SK-N-SH (cell line): ENCODE measurements around the gene HSPA12A. TPM values are rescaled to one million over a fixed set of nuclear protein-coding genes. Genes with fewer than 3 reads are reported as not detected.

Experiments
- CTCF ChIA-PET: fragments of 300-600, 350-600 bp; formaldehyde crosslinking; extraction: SDS; loops from one replicate; lab custom pipeline; 2021; lab: Yijun Ruan, JAX
- POLR2A ChIA-PET: fragments of 350-600 bp; sonication (Branson Sonifier 250); formaldehyde crosslinking; extraction: SDS; loops from one replicate; lab custom pipeline; 2020; ENCODE audit warnings: antibody characterized with exemption, inconsistent platforms; lab: Yijun Ruan, JAX
- DNase-seq: peaks from one replicate; pipeline ENCODE4 v3.0.0; 2012
- H2AFZ ChIP-seq: fragments of 200-600 bp; sonication (generic); 2 replicates; pipeline ENCODE4 v1.8.1; 2016; ENCODE audit warnings: antibody characterized with exemption, mild to moderate bottlenecking, low read depth
- H3F3A ChIP-seq: fragments of 200-600 bp; sonication (generic); replicated peaks from 2 replicates; pipeline ENCODE3; 2016; ENCODE audit warnings: antibody characterized with exemption, mild to moderate bottlenecking; ENCODE audit not compliant: insufficient read depth
- H3K27ac ChIP-seq, 2 experiments: fragments of 200-500 bp in 1 of 2; fragments of 200-600 bp in 1 of 2; sonication (Bioruptor generic) in 1 of 2; sonication (generic), shearing (Covaris generic) in 1 of 2; 2 replicates each; pipeline versions ENCODE4 v1.5.1 to v1.6.1; 2014 to 2016; ENCODE audit warnings: low read depth in 2 of 2, inconsistent platforms in 1 of 2, low read length in 1 of 2, mild to moderate bottlenecking in 1 of 2, mixed read lengths in 1 of 2
- H3K27me3 ChIP-seq: fragments of 200-600 bp; sonication (generic), shearing (Covaris generic); 2 replicates; pipeline ENCODE4 v1.6.1; 2016; ENCODE audit warnings: mixed run types; ENCODE audit not compliant: insufficient read depth
- H3K36me3 ChIP-seq, 2 experiments: fragments of 200-500 bp in 1 of 2; fragments of 200-600 bp in 1 of 2; sonication (Bioruptor generic) in 1 of 2; sonication (generic) in 1 of 2; replicated peaks in 1 of 2; 2 replicates each; pipeline versions ENCODE3 to v1.5.1; 2014 to 2016; ENCODE audit warnings: low read length in 1 of 2, mild to moderate bottlenecking in 1 of 2; ENCODE audit not compliant: insufficient read depth in 2 of 2, control insufficient read depth in 1 of 2
- H3K4me1 ChIP-seq, 2 experiments: fragments of 200-500 bp in 1 of 2; fragments of 200-600 bp in 1 of 2; sonication (Bioruptor generic) in 1 of 2; sonication (generic), shearing (Covaris generic) in 1 of 2; 2 replicates each; pipeline versions ENCODE4 v1.5.1 to v1.6.1; 2014 to 2016; ENCODE audit warnings: low read depth in 1 of 2, low read length in 1 of 2, mixed run types in 1 of 2; ENCODE audit not compliant: insufficient read depth in 2 of 2, control insufficient read depth in 1 of 2
- H3K4me2 ChIP-seq: fragments of 200-600 bp; sonication (generic), shearing (Covaris generic); 2 replicates; pipeline ENCODE4 v1.6.1; 2017; ENCODE audit warnings: mixed run types
- H3K4me3 ChIP-seq, 2 experiments: fragments of 200-500 bp in 1 of 2; fragments of 200-600 bp in 1 of 2; sonication (Bioruptor generic) in 1 of 2; sonication (generic), shearing (Covaris generic) in 1 of 2; 2 replicates each; pipeline versions ENCODE4 v1.5.1 to v1.8.1; 2014 to 2016; ENCODE audit warnings: low read depth in 2 of 2, inconsistent platforms in 1 of 2, low read length in 1 of 2, mild to moderate bottlenecking in 1 of 2, mixed read lengths in 1 of 2, moderate library complexity in 1 of 2
- H3K79me2 ChIP-seq: fragments of 200-600 bp; sonication (generic); 2 replicates; pipeline ENCODE4 v1.8.1; 2017; ENCODE audit warnings: mild to moderate bottlenecking; ENCODE audit not compliant: insufficient read depth
- H3K9ac ChIP-seq: fragments of 200-600 bp; sonication (generic); 2 replicates; pipeline ENCODE4 v1.6.1; 2017; ENCODE audit warnings: mixed run types
- H3K9me2 ChIP-seq: fragments of 200-600 bp; sonication (generic); 2 replicates; pipeline ENCODE4 v1.6.1; 2017; ENCODE audit warnings: mixed run types
- H3K9me3 ChIP-seq: fragments of 200-600 bp; sonication (generic); 2 replicates; pipeline ENCODE4 v1.6.1; 2017; ENCODE audit warnings: mixed run types, mild to moderate bottlenecking, moderate library complexity
- H4K20me1 ChIP-seq: fragments of 200-600 bp; sonication (generic); 2 replicates; pipeline ENCODE4 v1.6.1; 2017; ENCODE audit warnings: mild to moderate bottlenecking, mixed run types; ENCODE audit not compliant: insufficient read depth
- CHD2 ChIP-seq: fragments of 150-350 bp; IDR thresholded peaks from 2 replicates; pipeline ENCODE4 v1.6.1; 2018; ENCODE audit warnings: low read length; ENCODE audit not compliant: partially characterized antibody
- ELF1 ChIP-seq: IDR thresholded peaks from 2 replicates; pipeline ENCODE4 v1.4.0; 2012
- EP300 ChIP-seq, 2 experiments: IDR thresholded peaks; 2 replicates each; pipeline versions ENCODE4 v1.4.0 to v1.6.1; 2012; ENCODE audit warnings: borderline replicate concordance in 1 of 2, low read depth in 1 of 2, low read length in 1 of 2
- EZH2phosphoT487 ChIP-seq: fragments of 200-600 bp; sonication (generic); IDR thresholded peaks from 2 replicates; pipeline ENCODE4 v1.6.1; 2017; ENCODE audit warnings: low read depth, mixed run types, mild to moderate bottlenecking, antibody characterized with exemption, moderate library complexity, borderline replicate concordance
- FOSL2 ChIP-seq: IDR thresholded peaks from 2 replicates; pipeline ENCODE4 v1.4.0; 2012; ENCODE audit warnings: low read depth, mild to moderate bottlenecking, moderate library complexity, borderline replicate concordance
- FOXM1 ChIP-seq: IDR thresholded peaks from 2 replicates; pipeline ENCODE4 v1.4.0; 2012; ENCODE audit warnings: low read depth, mild to moderate bottlenecking
- MEF2A ChIP-seq: IDR thresholded peaks from 2 replicates; pipeline ENCODE4 v1.4.0; 2012; ENCODE audit warnings: low read depth, borderline replicate concordance
- POLR2AphosphoS5 ChIP-seq: IDR thresholded peaks from 2 replicates; pipeline ENCODE4 v1.6.1; 2012; ENCODE audit warnings: low read depth, low read length
- RFX5 ChIP-seq: IDR thresholded peaks from 2 replicates; pipeline ENCODE4 v1.6.1; 2012; ENCODE audit warnings: mild to moderate bottlenecking, improper control_type of control experiment, low read length
- SIN3A ChIP-seq: IDR thresholded peaks from 2 replicates; pipeline ENCODE4 v1.6.1; 2012; ENCODE audit warnings: low read depth, mild to moderate bottlenecking, low read length, moderate library complexity, borderline replicate concordance
- TAF1 ChIP-seq: IDR thresholded peaks from 2 replicates; pipeline ENCODE4 v1.6.1; 2012; ENCODE audit warnings: low read depth, mild to moderate bottlenecking, low read length, moderate library complexity, borderline replicate concordance
- TEAD4 ChIP-seq: IDR thresholded peaks from 2 replicates; pipeline ENCODE4 v1.4.0; 2012; ENCODE audit warnings: mild to moderate bottlenecking, borderline replicate concordance; ENCODE audit not compliant: insufficient read depth
- USF1 ChIP-seq: IDR thresholded peaks from 2 replicates; pipeline ENCODE4 v1.4.0; 2012; ENCODE audit warnings: low read depth, borderline replicate concordance
- USF2 ChIP-seq: fragments of 150-350 bp; IDR thresholded peaks from 2 replicates; pipeline ENCODE4 v1.6.1; 2017; ENCODE audit warnings: antibody characterized with exemption, low read length, low read depth, borderline replicate concordance
- YY1 ChIP-seq: IDR thresholded peaks from 2 replicates; pipeline ENCODE4 v1.4.0; 2012; ENCODE audit warnings: low read depth, mild to moderate bottlenecking
- WGBS: methylation state at CpG from one replicate; pipeline ENCODE4 v1.1.6; 2017; ENCODE audit warnings: low lambda C conversion rate; 5-methylcytosine and 5-hydroxymethylcytosine counted together
- polyA plus RNA-seq, 3 experiments: library from polyadenylated mRNA; depleted of rRNA; stranded (reverse); fragments of >200 nt; gene quantifications; 2 replicates each; pipeline ENCODE4 v1.2.3, GENCODE V29; 2012
- TF ChIP-seq, protein P1 (sequence below): IDR thresholded peaks from 2 replicates; pipeline ENCODE4 v1.4.0; 2012; ENCODE audit warnings: low read depth
- TF ChIP-seq, protein P2 (sequence below): fragments of 200-600 bp; sonication (generic); IDR thresholded peaks from 2 replicates; pipeline ENCODE4 v1.6.1; 2017; ENCODE audit warnings: antibody characterized with exemption, mild to moderate bottlenecking, moderate library complexity
- TF ChIP-seq, protein P3 (sequence below): fragments of 150-350 bp; IDR thresholded peaks from 2 replicates; pipeline ENCODE4 v1.6.1; 2016; ENCODE audit warnings: mild to moderate bottlenecking, low read depth, low read length

The HSPA12A gene
- polyA plus RNA-seq, 1 of the 3 experiments (the other 2 are of a cell fraction): 2.9 TPM

- H3K9me3 ChIP-seq: no peaks in the 10 kb centered on the region
- H3K79me2 ChIP-seq: no peaks in the 10 kb centered on the region
- H3K9ac ChIP-seq: no peak overlapping the region
- H3K4me2 ChIP-seq: no peak overlapping the region
- H3K27ac ChIP-seq: no peak overlapping the region
- H3K4me3 ChIP-seq: no peak overlapping the region
- 74% methylated on average over 5 of the region's 5 CpGs for WGBS
- no peak overlapping the region for H2AFZ ChIP-seq
- no peaks in the 10 kb centered on the region for H3F3A ChIP-seq
- no peak for DNase-seq
- POLR2A ChIA-PET: no interaction called here
- H4K20me1 ChIP-seq: no peaks in the 10 kb centered on the region
- TF ChIP-seq SIN3A (no peak), USF1 (no peak), ELF1 (no peak), CHD2 (no peak), MEF2A (no peak), RFX5 (no peak), YY1 (no peak), EP300 (IDR thresholded peaks at IDR 0.05; ENCODE audit: borderline replicate concordance in 1 of 2, low read depth in 1 of 2, low read length in 1 of 2) (no peak), POLR2AphosphoS5 (no peak), FOXM1 (no peak), TEAD4 (no peak)
- TF ChIP-seq, protein P1, sequence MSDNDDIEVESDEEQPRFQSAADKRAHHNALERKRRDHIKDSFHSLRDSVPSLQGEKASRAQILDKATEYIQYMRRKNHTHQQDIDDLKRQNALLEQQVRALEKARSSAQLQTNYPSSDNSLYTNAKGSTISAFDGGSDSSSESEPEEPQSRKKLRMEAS: no peak
- TF ChIP-seq, protein P2, sequence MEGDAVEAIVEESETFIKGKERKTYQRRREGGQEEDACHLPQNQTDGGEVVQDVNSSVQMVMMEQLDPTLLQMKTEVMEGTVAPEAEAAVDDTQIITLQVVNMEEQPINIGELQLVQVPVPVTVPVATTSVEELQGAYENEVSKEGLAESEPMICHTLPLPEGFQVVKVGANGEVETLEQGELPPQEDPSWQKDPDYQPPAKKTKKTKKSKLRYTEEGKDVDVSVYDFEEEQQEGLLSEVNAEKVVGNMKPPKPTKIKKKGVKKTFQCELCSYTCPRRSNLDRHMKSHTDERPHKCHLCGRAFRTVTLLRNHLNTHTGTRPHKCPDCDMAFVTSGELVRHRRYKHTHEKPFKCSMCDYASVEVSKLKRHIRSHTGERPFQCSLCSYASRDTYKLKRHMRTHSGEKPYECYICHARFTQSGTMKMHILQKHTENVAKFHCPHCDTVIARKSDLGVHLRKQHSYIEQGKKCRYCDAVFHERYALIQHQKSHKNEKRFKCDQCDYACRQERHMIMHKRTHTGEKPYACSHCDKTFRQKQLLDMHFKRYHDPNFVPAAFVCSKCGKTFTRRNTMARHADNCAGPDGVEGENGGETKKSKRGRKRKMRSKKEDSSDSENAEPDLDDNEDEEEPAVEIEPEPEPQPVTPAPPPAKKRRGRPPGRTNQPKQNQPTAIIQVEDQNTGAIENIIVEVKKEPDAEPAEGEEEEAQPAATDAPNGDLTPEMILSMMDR: no peak
- TF ChIP-seq, protein P3, sequence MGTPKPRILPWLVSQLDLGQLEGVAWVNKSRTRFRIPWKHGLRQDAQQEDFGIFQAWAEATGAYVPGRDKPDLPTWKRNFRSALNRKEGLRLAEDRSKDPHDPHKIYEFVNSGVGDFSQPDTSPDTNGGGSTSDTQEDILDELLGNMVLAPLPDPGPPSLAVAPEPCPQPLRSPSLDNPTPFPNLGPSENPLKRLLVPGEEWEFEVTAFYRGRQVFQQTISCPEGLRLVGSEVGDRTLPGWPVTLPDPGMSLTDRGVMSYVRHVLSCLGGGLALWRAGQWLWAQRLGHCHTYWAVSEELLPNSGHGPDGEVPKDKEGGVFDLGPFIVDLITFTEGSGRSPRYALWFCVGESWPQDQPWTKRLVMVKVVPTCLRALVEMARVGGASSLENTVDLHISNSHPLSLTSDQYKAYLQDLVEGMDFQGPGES: no peak
- no peaks in the 10 kb centered on the region for H3K36me3 ChIP-seq
- H3K9me2 ChIP-seq: no peaks in the 10 kb centered on the region
- H3K4me1 ChIP-seq: no peaks in the 10 kb centered on the region
- no peaks in the 10 kb centered on the region; the same call in 1 of the 2 replicates for H3K27me3 ChIP-seq
- CTCF ChIA-PET: interaction anchor here (1.4 to 1.7 kb wide), 4 partner anchors 38 to 511 kb away, joined by 3 to 5 read pairs (median 4); no protein-coding TSS in a partner anchor
Observed at GRCh38 chr10:116664631-116665030, 77.7 kb downstream of the HSPA12A start.

- Histone ChIP-seq H3K9me3 (no peaks in the 10 kb centered on the region), H4K20me1 (no peaks in the 10 kb centered on the region), H3K4me3 (no peak overlapping the region), H3K4me2 (no peak overlapping the region), H3K9ac (no peak overlapping the region), H3K36me3 (no peaks in the 10 kb centered on the region), H3F3A (no peaks in the 10 kb centered on the region), H3K4me1 (no peaks in the 10 kb centered on the region; a peak in 1 of 4 replicates), H3K9me2 (no peaks in the 10 kb centered on the region), H3K79me2 (no peaks in the 10 kb centered on the region), H3K27me3 (no peaks in the 10 kb centered on the region; the same call in 1 of the 2 replicates), H3K27ac (no peak overlapping the region), H2AFZ (no peak overlapping the region)
- POLR2A ChIA-PET: no interaction called here
- CTCF ChIA-PET: interaction anchor here (1.4 to 1.6 kb wide), 2 partner anchors 36 to 512 kb away, joined by 4 to 5 read pairs; no protein-coding TSS in a partner anchor
- TF ChIP-seq USF2: no peak
- TF ChIP-seq TAF1: no peak
- TF ChIP-seq RFX5: no peak
- no peak for TF ChIP-seq FOSL2
- no peak for TF ChIP-seq ELF1
- no peak for TF ChIP-seq USF1
- TF ChIP-seq CHD2: no peak
- TF ChIP-seq EZH2phosphoT487: no peak
- DNase-seq: no peak
- WGBS: 70% methylated on average over 6 of the region's 7 CpGs
Observed at GRCh38 chr10:116663342-116663741, 79.0 kb downstream of the HSPA12A start.
